Uterus (tissue), 4 donors: ENCODE data around the gene SRGAP1. TPM values are rescaled to one million over a fixed set of nuclear protein-coding genes. Genes with fewer than 3 reads are reported as not detected.
A peak's percentile ranks its signal among the peaks of the same experiment; 100 is the strongest.

ENCODE experiments used
- DNase-seq, 2 donors: peaks; one replicate each; pipeline ENCODE4 v3.0.0-alpha.2; 2019 to 2020
- H3K27ac ChIP-seq, 2 donors: fragments of 200-600 bp; sonication (generic); 1 replicate in 1 of 2; 2 replicates in 1 of 2; pipeline ENCODE4 v1.5.1; 2016 to 2018
- H3K27me3 ChIP-seq, 2 donors: fragments of 200-600 bp; sonication (generic); one replicate each; pipeline ENCODE4 v1.5.1; 2018 to 2019; ENCODE audit warnings: control low read depth in 1 of 2
- H3K36me3 ChIP-seq, 2 donors: fragments of 200-600 bp; sonication (generic); one replicate each; pipeline ENCODE4 v1.5.1; 2019; ENCODE audit warnings: control low read depth in 1 of 2
- H3K4me1 ChIP-seq, 2 donors: fragments of 200-600 bp; sonication (generic); one replicate each; pipeline ENCODE4 v1.5.1; 2018 to 2019; ENCODE audit warnings: control low read depth in 1 of 2
- H3K4me3 ChIP-seq, 2 donors: fragments of 200-600 bp; sonication (generic); 1 replicate in 1 of 2; 2 replicates in 1 of 2; pipeline ENCODE4 v1.5.1; 2018 to 2019; ENCODE audit warnings: mild to moderate bottlenecking in 1 of 2
- H3K9me3 ChIP-seq, 2 donors: fragments of 200-600 bp; sonication (generic); one replicate each; pipeline ENCODE4 v1.5.1; 2019; ENCODE audit warnings: control low read depth in 1 of 2
- CTCF ChIP-seq, 4 experiments: fragments of 200-600 bp in 2 of 4; fragments of 450-650 bp in 2 of 4; sonication (generic) in 2 of 4; IDR thresholded peaks; one replicate each; pipeline ENCODE4 v1.5.1; 2016 to 2019; ENCODE audit warnings: antibody characterized with exemption in 4 of 4, mild to moderate bottlenecking in 2 of 4, moderate library complexity in 1 of 4
- POLR2A ChIP-seq, 2 donors: fragments of 450-650 bp; IDR thresholded peaks; one replicate each; pipeline ENCODE4 v1.6.1; 2016; ENCODE audit warnings: antibody characterized with exemption in 2 of 2, mild to moderate bottlenecking in 1 of 2, moderate library complexity in 1 of 2
- intact Hi-C: fragments of 100-400 bp; cut with DNase I; formaldehyde crosslinking; loops from one replicate; pipeline ENCODE4 v1.15.1; 2023; ENCODE audit warnings: low total_unique reads
- total RNA-seq, 4 donors: library from RNA; depleted of rRNA in 3 of 4; stranded (reverse); fragments of >200 nt in 3 of 4; gene quantifications; one replicate each; pipeline versions ENCODE4 v1.1.0 to v1.2.4, GENCODE V29; 2014 to 2023
- donor health status: DM: yes; HTN: yes; CAD: no.

SRGAP1 gene
- total RNA-seq, 4 donors from 2014 or later = 10.0 to 23.0 (median 14.8) TPM

DNA sequence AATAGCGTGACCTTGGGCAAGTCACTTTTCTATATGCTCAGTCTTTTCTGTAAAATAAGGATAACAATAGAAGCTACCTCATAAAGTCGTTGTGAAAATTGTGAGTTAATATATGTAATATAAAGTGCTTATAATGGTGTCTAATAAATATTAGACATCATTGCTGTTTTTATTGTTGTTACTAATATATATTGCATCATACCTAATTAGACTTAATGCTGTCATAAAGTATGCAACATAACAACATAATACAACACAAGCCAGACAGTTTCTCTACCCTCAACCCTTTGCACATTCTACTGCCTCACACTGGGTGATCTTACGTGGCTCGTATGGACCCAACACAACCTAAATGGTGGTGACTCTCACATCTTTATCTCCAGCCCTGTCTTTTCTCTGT, 240.7 kb downstream of the SRGAP1 start:
- no peak overlapping the region for H3K4me3 ChIP-seq
- no peaks in the 10 kb centered on the region for H3K36me3 ChIP-seq
- H3K27ac ChIP-seq = no peak overlapping the region
- TF ChIP-seq CTCF (IDR thresholded peaks at IDR 0.05) (no peak), POLR2A (IDR thresholded peaks at IDR 0.05) (no peak)
- H3K27me3 ChIP-seq = no peaks in the 10 kb centered on the region
- H3K4me1 ChIP-seq = peaks cover 6 to 11% of the 10 kb centered on the region in 2 donors
- intact Hi-C loops = no loop called here
- no peaks in the 10 kb centered on the region for H3K9me3 ChIP-seq
- no peak for DNase-seq

DNA sequence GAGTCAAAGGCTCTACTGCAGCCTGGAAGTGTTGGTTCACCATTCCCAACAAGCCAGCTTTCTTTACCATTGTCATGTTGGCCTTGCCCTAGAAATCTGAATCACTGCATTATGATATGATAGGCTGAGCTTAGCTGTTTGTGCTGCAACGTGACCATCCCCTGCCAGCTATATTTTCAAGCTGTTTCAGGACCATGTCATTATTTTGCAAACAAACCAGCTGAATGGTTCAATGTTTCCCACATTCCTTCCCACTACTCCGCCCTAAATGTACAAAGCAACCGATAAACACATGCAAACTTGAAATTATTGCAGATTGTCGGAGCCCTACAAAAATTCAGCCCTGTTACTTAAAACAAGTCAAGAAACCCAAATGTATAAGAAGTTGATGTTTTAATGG, 241.5 kb downstream of the SRGAP1 start:
- intact Hi-C loops = no loop called here
- no peak overlapping the region for H3K4me3 ChIP-seq
- peaks cover 6 to 11% of the 10 kb centered on the region in 2 donors for H3K4me1 ChIP-seq
- no peak overlapping the region for H3K27ac ChIP-seq
- no peaks in the 10 kb centered on the region for H3K9me3 ChIP-seq
- no peaks in the 10 kb centered on the region for H3K36me3 ChIP-seq
- DNase-seq = no peak
- no peaks in the 10 kb centered on the region for H3K27me3 ChIP-seq
- TF ChIP-seq POLR2A (IDR thresholded peaks at IDR 0.05) (no peak), CTCF (IDR thresholded peaks at IDR 0.05) (no peak)

GRCh38 chr12:64086946-64087345, 242.4 kb downstream of the SRGAP1 start:
- Histone ChIP-seq H3K27me3 (no peaks in the 10 kb centered on the region), H3K27ac (peak overlapping the region; percentile 3 to 22), H3K4me1 (peaks cover 6 to 11% of the 10 kb centered on the region in 2 donors), H3K4me3 (no peak overlapping the region), H3K36me3 (no peaks in the 10 kb centered on the region), H3K9me3 (no peaks in the 10 kb centered on the region)
- intact Hi-C loops = no loop called here
- no peak for DNase-seq
- TF ChIP-seq CTCF (IDR thresholded peaks at IDR 0.05) (no peak), POLR2A (IDR thresholded peaks at IDR 0.05) (no peak)

DNA sequence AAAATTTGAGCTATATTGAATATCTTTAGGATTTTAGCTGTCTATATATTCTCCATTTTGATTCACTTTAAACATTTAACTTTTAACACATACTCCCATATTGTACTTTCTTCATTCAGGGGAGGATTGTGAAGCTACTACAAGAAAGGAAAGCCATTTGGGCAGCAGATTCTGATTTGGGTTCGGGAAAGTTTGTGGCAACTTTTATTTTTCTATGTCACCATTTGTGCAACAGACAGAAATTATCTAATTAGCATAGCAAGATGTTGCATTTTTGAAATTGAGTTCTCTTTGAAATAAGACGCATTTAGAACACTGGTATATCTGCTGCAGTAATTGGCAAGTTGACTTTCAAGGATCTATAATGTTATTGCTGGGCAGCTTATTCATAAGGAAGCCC, 243.3 kb downstream of the SRGAP1 start:
- intact Hi-C loops = no loop called here
- H3K27me3 ChIP-seq = no peaks in the 10 kb centered on the region
- TF ChIP-seq POLR2A (IDR thresholded peaks at IDR 0.05) = no peak
- TF ChIP-seq CTCF (IDR thresholded peaks at IDR 0.05) = no peak
- H3K4me1 ChIP-seq = peaks cover 2 to 3% of the 10 kb centered on the region in 2 donors
- no peak overlapping the region for H3K4me3 ChIP-seq
- DNase-seq = no peak
- H3K27ac ChIP-seq = peak overlapping the region; percentile 54 to 60
- no peaks in the 10 kb centered on the region for H3K9me3 ChIP-seq
- no peaks in the 10 kb centered on the region for H3K36me3 ChIP-seq

DNA sequence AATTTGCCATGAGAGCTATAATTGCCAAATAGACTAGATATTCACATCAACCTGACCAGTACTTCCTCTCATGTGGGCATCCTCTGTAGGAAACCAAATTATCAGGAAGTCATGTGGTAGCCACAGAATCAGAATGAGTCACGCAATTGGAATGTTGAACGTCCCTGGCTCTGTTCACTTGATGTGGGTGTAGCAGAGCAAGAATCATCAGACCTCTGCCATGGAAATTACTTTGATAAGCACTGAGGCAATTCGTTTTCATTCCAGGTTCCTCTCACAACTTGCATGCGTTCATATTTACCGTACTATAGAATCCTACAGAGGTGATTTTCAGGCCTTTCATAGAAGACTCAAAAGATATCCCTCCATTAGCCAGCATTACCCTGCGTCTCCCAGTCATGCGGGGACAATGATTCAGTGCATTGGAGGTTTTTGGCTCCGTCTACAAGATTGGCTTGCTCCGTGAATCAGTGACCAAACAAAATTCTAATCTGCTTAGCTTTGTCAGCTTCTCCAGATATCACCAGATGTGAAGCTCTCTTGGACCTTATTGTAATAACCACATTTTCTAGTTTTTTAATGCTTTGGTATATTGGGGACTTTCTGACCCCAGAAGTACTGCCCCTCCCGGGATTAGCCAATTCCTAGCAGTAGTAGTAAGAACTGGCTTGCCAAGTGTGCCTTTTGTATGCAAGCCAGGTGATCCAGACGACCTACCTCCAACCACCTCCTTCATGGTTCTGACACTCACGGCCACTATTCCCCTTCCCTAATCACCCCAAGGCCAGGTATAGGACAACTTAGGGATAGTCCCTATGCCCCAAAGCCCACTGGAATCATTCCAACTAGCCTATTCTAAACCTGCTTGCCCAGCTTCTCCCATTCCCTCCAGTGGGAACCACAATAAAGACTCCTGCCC, 244.2 kb downstream of the SRGAP1 start:
- DNase-seq = peak; percentile 49 to 65
- Histone ChIP-seq H3K27me3 (no peaks in the 10 kb centered on the region), H3K9me3 (no peaks in the 10 kb centered on the region), H3K4me1 (no peaks in the 10 kb centered on the region), H3K36me3 (no peaks in the 10 kb centered on the region), H3K4me3 (no peak overlapping the region), H3K27ac (peak overlapping the region; percentile 54 to 60)
- intact Hi-C loops = no loop called here
- no peak for TF ChIP-seq CTCF (IDR thresholded peaks at IDR 0.05)
- TF ChIP-seq POLR2A (IDR thresholded peaks at IDR 0.05) = no peak
